H1 (cell line): Measurements from ENCODE around the gene MOCS1. TPM values are rescaled to one million over a fixed set of nuclear protein-coding genes. Genes with fewer than 3 reads are reported as not detected.

ENCODE experiments used
- CTCF ChIA-PET: fragments of 300-600 bp; sonication (Branson Sonifier 250); formaldehyde crosslinking; loops from one replicate; lab custom pipeline; 2021; ENCODE audit not compliant: partially characterized antibody; lab: Charles Lee
- POLR2A ChIA-PET: fragments of 300-600 bp; sonication (Branson Sonifier 250); formaldehyde crosslinking; loops from one replicate; lab custom pipeline; 2021; ENCODE audit warnings: inconsistent platforms; ENCODE audit not compliant: partially characterized antibody; lab: Charles Lee
- DNase-seq, 2 experiments: peaks; one replicate each; pipeline versions ENCODE4 v3.0.0 to v3.0.0-alpha.2; 2010 to 2022; ENCODE audit warnings: low spot score in 2 of 2, low read depth in 1 of 2, mixed read lengths in 1 of 2
- FAIRE-seq: peaks from 2 replicates; lab custom pipeline; 2011; peaks lifted over from hg19 to GRCh38; lab: Jason Lieb, UNC
- H2AFZ ChIP-seq: 2 replicates; pipeline ENCODE4 v1.8.1; 2012; ENCODE audit warnings: low read length, inconsistent platforms
- H2AK5ac ChIP-seq: 2 replicates; pipeline ENCODE4 v1.6.1; 2013; ENCODE audit warnings: low read depth, low read length
- H2BK120ac ChIP-seq: replicated peaks from 2 replicates; pipeline ENCODE3; 2013; ENCODE audit warnings: low read depth, low read length, inconsistent platforms
- H2BK12ac ChIP-seq: 2 replicates; pipeline ENCODE4 v1.6.1; 2013; ENCODE audit warnings: low read depth, low read length
- H2BK15ac ChIP-seq: 2 replicates; pipeline ENCODE4 v1.6.1; 2013; ENCODE audit warnings: low read length
- H2BK20ac ChIP-seq: 2 replicates; pipeline ENCODE4 v1.6.1; 2013; ENCODE audit warnings: low read length
- H2BK5ac ChIP-seq: 2 replicates; pipeline ENCODE4 v1.6.1; 2013; ENCODE audit warnings: low read depth, low read length
- H3K14ac ChIP-seq: 2 replicates; pipeline ENCODE4 v1.6.1; 2013; ENCODE audit warnings: inconsistent platforms; ENCODE audit not compliant: insufficient read length
- H3K18ac ChIP-seq: 2 replicates; pipeline ENCODE4 v1.6.1; 2013; ENCODE audit warnings: low read length; ENCODE audit errors: extremely low read depth
- H3K23ac ChIP-seq: 2 replicates; pipeline ENCODE4 v1.6.1; 2013; ENCODE audit warnings: inconsistent platforms; ENCODE audit not compliant: insufficient read length
- H3K23me2 ChIP-seq: 2 replicates; pipeline ENCODE4 v1.6.1; 2013; ENCODE audit warnings: low read depth, low read length
- H3K27ac ChIP-seq: 2 replicates; pipeline ENCODE4 v1.6.1; 2011; ENCODE audit warnings: low read depth, low read length, inconsistent platforms
- H3K27me3 ChIP-seq, 4 experiments: replicated peaks in 1 of 4; 1 replicate in 1 of 4; 2 replicates in 3 of 4; pipeline versions ENCODE4 v1.6.1 to v1.8.1; 2011 to 2013; ENCODE audit warnings: low read length in 3 of 4, mild to moderate bottlenecking in 3 of 4, inconsistent platforms in 2 of 4, mixed read lengths in 2 of 4, moderate library complexity in 1 of 4; ENCODE audit not compliant: control insufficient read depth in 3 of 4, insufficient read depth in 3 of 4; ENCODE audit errors: extremely low read depth in 1 of 4
- H3K36me3 ChIP-seq, 4 experiments: 2 replicates each; pipeline versions ENCODE4 v1.6.1 to v1.8.1; 2011 to 2013; ENCODE audit warnings: mild to moderate bottlenecking in 4 of 4, low read length in 3 of 4, moderate library complexity in 2 of 4, control low read depth in 1 of 4, inconsistent platforms in 1 of 4; ENCODE audit not compliant: insufficient read depth in 4 of 4, control insufficient read depth in 2 of 4
- H3K4ac ChIP-seq: replicated peaks from 2 replicates; pipeline ENCODE3; 2013; ENCODE audit warnings: low read length, low read depth, mixed read lengths, inconsistent platforms; ENCODE audit not compliant: insufficient read length
- H3K4me1 ChIP-seq, 4 experiments: replicated peaks in 1 of 4; 1 replicate in 1 of 4; 2 replicates in 3 of 4; pipeline versions ENCODE4 v1.6.1 to v1.8.1; 2011 to 2013; ENCODE audit warnings: low read length in 3 of 4, inconsistent platforms in 2 of 4, mixed read lengths in 1 of 4; ENCODE audit not compliant: insufficient read depth in 4 of 4, control insufficient read depth in 3 of 4
- H3K4me2 ChIP-seq, 2 experiments: 2 replicates each; pipeline versions ENCODE4 v1.6.1 to v1.8.1; 2011 to 2013; ENCODE audit warnings: low read depth in 2 of 2, low read length in 2 of 2, control low read depth in 1 of 2, inconsistent platforms in 1 of 2, mild to moderate bottlenecking in 1 of 2; ENCODE audit not compliant: insufficient read depth in 1 of 2
- H3K4me3 ChIP-seq, 4 experiments: fragments of 200-600, 300-600 bp in 1 of 4; sonication (generic), shearing (Covaris generic), sonication (Bioruptor Twin) in 1 of 4; 2 replicates each; pipeline versions ENCODE4 v1.5.1 to v1.8.1; 2011 to 2016; ENCODE audit warnings: low read length in 4 of 4, low read depth in 3 of 4, control low read depth in 2 of 4, inconsistent platforms in 2 of 4, mild to moderate bottlenecking in 2 of 4, mixed read lengths in 1 of 4, moderate library complexity in 1 of 4; ENCODE audit not compliant: insufficient read depth in 2 of 4; ENCODE audit errors: extremely low read depth in 1 of 4
- H3K56ac ChIP-seq: replicated peaks from 2 replicates; pipeline ENCODE3; 2013; ENCODE audit warnings: low read depth, mild to moderate bottlenecking, mixed read lengths, low read length, inconsistent platforms; ENCODE audit not compliant: insufficient read length
- H3K79me1 ChIP-seq: 2 replicates; pipeline ENCODE4 v1.6.1; 2013; ENCODE audit warnings: low read depth, low read length, control low read depth
- H3K79me2 ChIP-seq, 2 experiments: 2 replicates each; pipeline versions ENCODE4 v1.6.1 to v1.8.1; 2012 to 2013; ENCODE audit warnings: low read length in 2 of 2, mild to moderate bottlenecking in 2 of 2, inconsistent platforms in 1 of 2; ENCODE audit not compliant: insufficient read depth in 2 of 2, control insufficient read depth in 1 of 2
- H3K9ac ChIP-seq, 4 experiments: replicated peaks in 1 of 4; 1 replicate in 1 of 4; 2 replicates in 3 of 4; pipeline versions ENCODE4 v1.6.1 to v1.8.1; 2011 to 2013; ENCODE audit warnings: low read depth in 3 of 4, low read length in 3 of 4, control low read depth in 2 of 4, mild to moderate bottlenecking in 2 of 4, moderate library complexity in 2 of 4, inconsistent platforms in 1 of 4; ENCODE audit errors: extremely low read depth in 1 of 4
- H3K9me3 ChIP-seq, 2 experiments: 2 replicates each; pipeline versions ENCODE4 v1.6.1 to v1.8.1; 2012 to 2013; ENCODE audit warnings: mild to moderate bottlenecking in 2 of 2, moderate library complexity in 2 of 2, control low read depth in 1 of 2, inconsistent platforms in 1 of 2, low read depth in 1 of 2, low read length in 1 of 2, mixed read lengths in 1 of 2; ENCODE audit not compliant: insufficient read depth in 2 of 2
- H4K20me1 ChIP-seq, 2 experiments: replicated peaks in 1 of 2; 2 replicates each; pipeline versions ENCODE3 to v1.8.1; 2011 to 2013; ENCODE audit warnings: inconsistent platforms in 2 of 2, low read length in 2 of 2, mild to moderate bottlenecking in 1 of 2; ENCODE audit not compliant: insufficient read depth in 2 of 2, control insufficient read depth in 1 of 2
- H4K5ac ChIP-seq: 2 replicates; pipeline ENCODE4 v1.6.1; 2013; ENCODE audit warnings: low read length, low read depth, mixed read lengths, inconsistent platforms; ENCODE audit not compliant: insufficient read length
- H4K8ac ChIP-seq: 2 replicates; pipeline ENCODE4 v1.8.0; 2013; ENCODE audit warnings: mild to moderate bottlenecking, moderate library complexity, low read length, inconsistent platforms; ENCODE audit not compliant: insufficient read depth; ENCODE audit errors: extremely low read depth
- H4K91ac ChIP-seq: replicated peaks from 2 replicates; pipeline ENCODE3; 2013; ENCODE audit warnings: low read length, mixed read lengths, inconsistent platforms; ENCODE audit not compliant: insufficient read length
- SP4 ChIP-seq: IDR thresholded peaks from 2 replicates; pipeline ENCODE4 v1.6.1; 2012; ENCODE audit warnings: low read length, inconsistent platforms
- WGBS, 2 experiments: shearing (Covaris generic) in 1 of 2; methylation state at CpG; one replicate each; pipeline versions ENCODE4 v1.1.6 to v1.1.7; 2013 to 2015; ENCODE audit warnings: low lambda C conversion rate in 2 of 2, mixed read lengths in 2 of 2, inconsistent platforms in 1 of 2, low coverage in 1 of 2, missing lambda C conversion rate in 1 of 2; ENCODE audit not compliant: insufficient replicate concordance in 2 of 2, insufficient coverage in 1 of 2, insufficient read length in 1 of 2; ENCODE audit errors: extremely low coverage in 1 of 2, missing lambda C conversion rate in 1 of 2; 5-methylcytosine and 5-hydroxymethylcytosine counted together
- polyA plus RNA-seq, 7 experiments: library from polyadenylated mRNA; depleted of rRNA in 3 of 7; stranded (reverse) in 5 of 7; unstranded in 2 of 7; fragments of >200 nt in 5 of 7; fragments of 200-250 nt in 2 of 7; gene quantifications; 1 replicate in 5 of 7; 2 replicates in 1 of 7; 4 replicates in 1 of 7; pipeline versions ENCODE4 v1.2.1 to v1.2.3, GENCODE V29; 2011 to 2013; ENCODE audit warnings: missing spikeins in 2 of 7, mixed read lengths in 2 of 7
- total RNA-seq: library from RNA; stranded (reverse); fragmentation: NEBNext Ultra II Directional; extraction: Animal tissue kit (Norgen Biotek cat#: 25700); gene quantifications from 2 replicates; pipeline ENCODE4 v1.2.1, GENCODE V29; 2021

Gene MOCS1
- total and polyA plus RNA-seq, 2 of the 8 experiments (the other 6 are each of a cell fraction or from before 2014, with no cell fraction given), result 13.4 to 19.7 TPM

DNA sequence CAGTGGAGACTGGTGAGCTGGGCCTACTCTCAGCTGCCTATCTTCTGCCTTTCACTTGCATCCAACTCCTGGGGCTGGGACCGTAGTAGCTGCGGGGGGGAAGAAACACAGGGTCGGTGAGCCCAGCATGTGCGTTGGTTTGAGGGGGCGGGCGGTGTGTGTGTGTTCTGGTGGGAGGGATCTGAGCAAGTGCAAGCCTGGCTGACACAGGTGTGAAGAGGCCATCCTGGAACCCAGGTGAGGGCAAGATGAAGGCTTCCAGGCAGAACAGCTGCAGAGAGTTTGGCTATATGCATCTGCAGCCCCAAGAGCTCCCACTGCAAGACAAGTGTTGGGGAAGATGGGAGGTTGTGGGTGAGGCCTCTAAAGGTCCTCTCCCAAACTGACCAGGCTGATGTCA lies 30.6 kb downstream of the MOCS1 start:
- Histone ChIP-seq H4K5ac (no peak overlapping the region), H3K4me3 (no peak overlapping the region), H4K20me1 (no peaks in the 10 kb centered on the region), H3K79me1 (no peaks in the 10 kb centered on the region), H4K91ac (no peak overlapping the region), H2BK12ac (no peak overlapping the region), H3K23me2 (no peaks in the 10 kb centered on the region), H2BK5ac (no peak overlapping the region), H3K18ac (no peak overlapping the region), H3K36me3 (peaks cover 0 to 4% (median 0%) of the 10 kb centered on the region in 4 experiments; a peak in 1 of 8 replicates), H4K8ac (no peak overlapping the region; the same call in 1 of the 2 replicates), H3K9ac (no peak overlapping the region), H3K56ac (no peak overlapping the region), H3K23ac (no peak overlapping the region), H2AK5ac (no peak overlapping the region), H3K4me2 (no peak overlapping the region), H3K4ac (no peak overlapping the region), H3K27me3 (0 out of 7 replicates have a peak, but pooled peaks cover 0 to 2% (median 0%) of the 10 kb centered on the region in 4 experiments), H2BK15ac (no peak overlapping the region), H2AFZ (no peak overlapping the region), H3K4me1 (no peaks in the 10 kb centered on the region; a peak in 3 of 7 replicates), H3K79me2 (no peaks in the 10 kb centered on the region), H3K9me3 (no peaks in the 10 kb centered on the region), H2BK120ac (no peak overlapping the region), H3K14ac (no peak overlapping the region), H3K27ac (no peak overlapping the region), H2BK20ac (no peak overlapping the region)
- no peak for TF ChIP-seq SP4
- 96% methylated on average over 4 of the region's 6 CpGs; no CpG with 5 or more reads in 1 of the 2 experiments for whole genome bisulfite sequencing, 2 experiments
- DNase-seq (no peak), FAIRE-seq (no peak)
- CTCF ChIA-PET, result interaction anchor here (0.7 to 4.5 kb wide), 10 partner anchors 9 to 556 kb away, joined by 3 to 30 read pairs (median 3); no protein-coding TSS in a partner anchor
- POLR2A ChIA-PET, result interaction anchor here (1.7 to 2.0 kb wide), 3 partner anchors 8 to 23 kb away, joined by 5 to 6 read pairs (median 5); no protein-coding TSS in a partner anchor
